B cell (primary cell): ENCODE measurements around the gene FRMD4A.

ENCODE experiments used
- EZH2 ChIP-seq: IDR thresholded peaks from 2 replicates; pipeline ENCODE4 v1.6.1; 2012; ENCODE audit warnings: borderline replicate concordance, low read depth, mild to moderate bottlenecking, moderate library complexity, low read length; ENCODE audit not compliant: insufficient read depth, poor library complexity, severe bottlenecking
- TF ChIP-seq, protein P1 (sequence below): fragments of 200-600 bp; IDR thresholded peaks from one replicate; pipeline ENCODE4 v1.8.0; 2022; ENCODE audit warnings: antibody characterized with exemption, mild to moderate bottlenecking

DNA sequence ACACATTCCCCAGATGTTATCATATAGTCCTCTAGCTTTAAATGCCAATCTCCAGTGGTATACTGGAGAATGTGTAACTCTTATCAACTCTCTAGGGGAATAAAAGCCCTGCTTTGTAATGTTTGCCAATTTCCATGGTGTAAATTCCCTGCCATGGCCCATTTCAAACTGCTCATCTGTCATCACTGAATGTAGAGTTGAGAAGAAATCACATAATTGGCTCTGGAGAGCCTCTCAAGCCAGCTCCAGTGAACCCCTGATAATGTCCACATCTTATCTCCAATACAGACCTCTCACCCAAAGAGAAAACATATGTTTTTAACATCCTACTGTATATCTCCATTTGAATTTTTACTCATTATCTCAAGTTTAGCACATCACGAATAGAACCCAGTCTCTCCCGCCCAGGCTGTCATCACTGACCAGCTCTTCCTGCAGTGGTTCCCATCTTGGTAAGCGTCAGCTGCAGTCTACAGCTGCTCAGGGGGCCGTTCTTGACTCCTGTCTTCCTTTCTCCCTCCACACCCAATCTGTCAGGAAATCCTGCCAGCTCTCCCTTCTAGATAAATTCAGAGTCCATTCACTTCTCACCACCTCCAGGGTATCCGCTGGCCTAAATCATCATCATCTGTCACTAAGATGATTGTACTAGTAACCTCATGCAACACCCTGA, 332.4 kb downstream of the FRMD4A start:
- TF ChIP-seq, protein P1, sequence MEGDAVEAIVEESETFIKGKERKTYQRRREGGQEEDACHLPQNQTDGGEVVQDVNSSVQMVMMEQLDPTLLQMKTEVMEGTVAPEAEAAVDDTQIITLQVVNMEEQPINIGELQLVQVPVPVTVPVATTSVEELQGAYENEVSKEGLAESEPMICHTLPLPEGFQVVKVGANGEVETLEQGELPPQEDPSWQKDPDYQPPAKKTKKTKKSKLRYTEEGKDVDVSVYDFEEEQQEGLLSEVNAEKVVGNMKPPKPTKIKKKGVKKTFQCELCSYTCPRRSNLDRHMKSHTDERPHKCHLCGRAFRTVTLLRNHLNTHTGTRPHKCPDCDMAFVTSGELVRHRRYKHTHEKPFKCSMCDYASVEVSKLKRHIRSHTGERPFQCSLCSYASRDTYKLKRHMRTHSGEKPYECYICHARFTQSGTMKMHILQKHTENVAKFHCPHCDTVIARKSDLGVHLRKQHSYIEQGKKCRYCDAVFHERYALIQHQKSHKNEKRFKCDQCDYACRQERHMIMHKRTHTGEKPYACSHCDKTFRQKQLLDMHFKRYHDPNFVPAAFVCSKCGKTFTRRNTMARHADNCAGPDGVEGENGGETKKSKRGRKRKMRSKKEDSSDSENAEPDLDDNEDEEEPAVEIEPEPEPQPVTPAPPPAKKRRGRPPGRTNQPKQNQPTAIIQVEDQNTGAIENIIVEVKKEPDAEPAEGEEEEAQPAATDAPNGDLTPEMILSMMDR, result no peak
- TF ChIP-seq EZH2, result no peak
